ENCODE results near the gene MTMR12. TPM values are rescaled to one million over a fixed set of nuclear protein-coding genes. Genes with fewer than 3 reads are reported as not detected.

Gene MTMR12
- total RNA-seq, 1 experiment from 2014 or later, result 28.0 TPM

- DNase-seq (ENCODE audit: low spot score), result no peak
Measured at GRCh38 chr5:32274548-32275395, 38.0 kb downstream of the MTMR12 start.

- DNase-seq (ENCODE audit: low spot score), result no peak
Measured at GRCh38 chr5:32273821-32274220, 38.9 kb downstream of the MTMR12 start.

GRCh38 chr5:32272746-32273145 is 40.0 kb downstream of the MTMR12 start:
- DNase-seq (ENCODE audit: low spot score), result no peak

- no peak for DNase-seq (ENCODE audit: low spot score)
Measured at GRCh38 chr5:32270946-32271345, 41.8 kb downstream of the MTMR12 start.

GRCh38 chr5:32270178-32270577 is 42.6 kb downstream of the MTMR12 start:
- DNase-seq (ENCODE audit: low spot score), result no peak

GRCh38 chr5:32265902-32266301 is 46.8 kb downstream of the MTMR12 start:
- no peak for DNase-seq (ENCODE audit: low spot score)

- DNase-seq (ENCODE audit: low spot score), result no peak
Measured at GRCh38 chr5:32264957-32265572, 47.7 kb downstream of the MTMR12 start.

GRCh38 chr5:32263684-32264083 is 49.1 kb downstream of the MTMR12 start:
- DNase-seq (ENCODE audit: low spot score), result no peak

GRCh38 chr5:32261198-32261597 is 51.5 kb downstream of the MTMR12 start:
- no peak for DNase-seq (ENCODE audit: low spot score)

- no peak for DNase-seq (ENCODE audit: low spot score)
Measured at GRCh38 chr5:32259033-32259432, 53.7 kb downstream of the MTMR12 start.

GRCh38 chr5:32258424-32258823 is 54.3 kb downstream of the MTMR12 start:
- no peak for DNase-seq (ENCODE audit: low spot score)

GRCh38 chr5:32255540-32255900 is 57.2 kb downstream of the MTMR12 start:
- DNase-seq (ENCODE audit: low spot score), result no peak

GRCh38 chr5:32254881-32255539 is 57.7 kb downstream of the MTMR12 start:
- DNase-seq (ENCODE audit: low spot score), result no peak

GRCh38 chr5:32251871-32252458 is 60.8 kb downstream of the MTMR12 start:
- no peak for DNase-seq (ENCODE audit: low spot score)

GRCh38 chr5:32249668-32250067 is 63.1 kb downstream of the MTMR12 start:
- DNase-seq (ENCODE audit: low spot score), result no peak

GRCh38 chr5:32245742-32246141 is 67.0 kb downstream of the MTMR12 start:
- no peak for DNase-seq (ENCODE audit: low spot score)

- no peak for DNase-seq (ENCODE audit: low spot score)
Measured at GRCh38 chr5:32244017-32244416, 68.7 kb downstream of the MTMR12 start.

- DNase-seq (ENCODE audit: low spot score), result no peak
Measured at GRCh38 chr5:32241034-32241783, 71.5 kb downstream of the MTMR12 start.

- no peak for DNase-seq (ENCODE audit: low spot score)
Measured at GRCh38 chr5:32239385-32239784, 73.4 kb downstream of the MTMR12 start.

GRCh38 chr5:32233696-32234447 is 78.9 kb downstream of the MTMR12 start:
- no peak for DNase-seq (ENCODE audit: low spot score)

- DNase-seq (ENCODE audit: low spot score), result no peak
Measured at GRCh38 chr5:32233220-32233695, 79.5 kb downstream of the MTMR12 start.

Measured in A172 (cell line).